Suppressor macrophage treated with lipopolysaccharide for 4 hours (primary cell): ENCODE data around the gene KRR1.

Experiments used
- DNase-seq: peaks from one replicate; pipeline ENCODE4 v3.0.0-alpha.2; 2020

Gene KRR1

DNA sequence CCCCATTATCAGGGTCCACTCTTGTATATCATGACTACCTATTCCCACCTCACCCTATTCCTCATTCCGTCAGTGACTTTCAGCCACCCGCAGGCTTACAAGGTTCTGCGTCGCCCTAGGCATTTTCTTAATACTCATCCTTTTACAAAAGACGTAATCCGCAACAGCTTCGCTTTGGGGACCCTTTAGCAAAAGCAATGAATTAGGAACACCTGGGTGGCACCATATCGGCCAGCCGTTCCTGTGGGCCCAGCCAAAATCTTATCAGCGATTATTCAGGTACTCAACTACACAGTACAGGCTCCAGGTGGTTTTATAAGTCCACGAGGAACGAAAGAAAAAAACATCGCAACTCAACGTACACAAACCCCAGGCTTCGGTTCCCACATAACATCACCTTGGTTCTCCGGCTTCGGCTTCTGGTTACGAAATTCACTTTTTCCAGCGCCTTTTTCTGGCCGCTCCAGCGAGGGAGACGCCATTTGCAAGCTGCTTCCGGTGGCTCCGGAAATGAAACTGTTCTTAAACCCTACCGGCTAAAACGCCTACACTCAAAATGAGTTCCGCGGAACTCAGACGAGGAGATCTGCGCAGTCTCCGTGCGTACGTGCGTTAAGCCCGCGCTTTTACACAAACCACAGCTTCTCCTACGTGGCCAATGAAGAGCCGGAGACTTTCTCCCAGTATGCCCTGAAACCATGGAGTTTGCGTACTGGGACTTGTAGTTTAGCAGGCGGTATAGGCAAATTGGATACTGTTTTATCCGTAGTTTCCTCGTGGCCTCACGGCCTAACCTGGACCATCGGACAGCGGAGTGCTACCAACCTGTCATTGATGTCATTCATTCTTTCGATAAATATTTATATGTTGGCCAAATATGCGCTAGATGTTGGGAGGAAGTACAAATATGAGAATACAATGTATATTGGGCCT, at the start of gene KRR1:
Gene KRR1 (minus strand): TSS at position 494 of the 933 bp plus-strand sequence. CDS start 12 bp downstream, at position 482.
- peak; percentile 98 for DNase-seq

DNA sequence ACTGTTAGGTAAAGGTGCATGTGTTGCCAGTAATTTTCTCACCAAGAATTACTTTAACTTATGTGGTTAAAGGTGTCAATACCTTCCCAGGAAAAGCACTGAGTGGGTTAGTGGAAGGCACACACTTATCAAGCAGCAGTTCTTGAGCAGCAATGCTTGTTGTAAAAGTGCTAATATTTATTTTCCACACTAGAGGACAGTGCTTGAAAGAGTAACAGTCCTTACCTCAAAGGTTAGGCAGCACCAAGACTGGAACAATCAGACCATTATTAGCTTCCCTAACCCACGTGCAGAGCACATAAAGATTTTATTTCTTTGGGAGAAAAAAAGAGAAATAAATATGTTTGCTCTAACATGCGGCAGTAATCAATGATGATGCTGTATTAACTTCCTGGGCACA, 48.8 kb upstream of the KRR1 start:
- no peak for DNase-seq

DNA sequence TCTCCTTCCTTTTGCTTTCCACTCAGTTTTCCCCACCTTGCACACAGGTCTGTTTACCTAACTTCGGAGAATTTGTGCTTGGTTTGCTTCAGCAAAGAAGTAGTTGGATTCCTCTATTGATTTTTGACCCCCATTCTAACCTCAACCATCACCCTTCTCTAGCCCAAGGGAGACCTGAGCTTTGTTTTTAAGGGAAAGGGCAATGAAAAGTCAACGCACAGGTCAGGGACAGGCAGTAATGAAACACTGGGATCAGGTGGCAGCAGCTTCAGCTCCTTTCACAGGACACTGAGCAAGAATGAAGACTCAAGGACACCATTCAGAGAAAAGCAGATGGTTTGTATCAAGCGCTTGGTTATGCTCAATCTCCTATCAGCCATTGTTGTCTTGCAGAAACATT, 46.9 kb upstream of the KRR1 start:
- DNase-seq, result no peak

DNA sequence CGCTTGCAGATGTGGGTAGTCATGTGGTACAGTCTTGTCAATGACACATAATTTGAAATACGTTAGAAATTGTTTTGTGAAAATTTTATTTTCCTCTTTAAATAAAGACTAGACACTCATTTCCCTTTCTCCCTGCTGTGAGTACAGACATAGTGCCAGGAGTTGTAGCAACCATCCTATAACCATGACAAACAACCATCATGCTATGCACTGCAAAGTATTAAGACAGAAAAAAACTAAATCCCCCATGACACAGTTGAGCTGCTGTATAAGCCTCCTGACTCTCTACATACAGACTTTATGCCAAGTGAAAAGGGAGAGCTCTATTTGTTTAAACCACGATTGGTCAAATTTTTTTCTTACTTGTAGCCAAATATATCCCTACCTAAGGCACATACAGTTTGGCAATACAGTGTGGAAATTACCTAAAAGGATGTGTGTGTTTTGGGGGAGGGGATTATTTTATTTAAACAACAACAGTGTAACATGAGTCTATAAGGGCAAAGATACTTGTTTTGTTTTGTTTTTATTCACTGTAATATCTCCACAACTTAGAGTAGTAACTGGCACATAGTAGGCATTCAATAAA, 45.0 kb upstream of the KRR1 start:
- no peak for DNase-seq

DNA sequence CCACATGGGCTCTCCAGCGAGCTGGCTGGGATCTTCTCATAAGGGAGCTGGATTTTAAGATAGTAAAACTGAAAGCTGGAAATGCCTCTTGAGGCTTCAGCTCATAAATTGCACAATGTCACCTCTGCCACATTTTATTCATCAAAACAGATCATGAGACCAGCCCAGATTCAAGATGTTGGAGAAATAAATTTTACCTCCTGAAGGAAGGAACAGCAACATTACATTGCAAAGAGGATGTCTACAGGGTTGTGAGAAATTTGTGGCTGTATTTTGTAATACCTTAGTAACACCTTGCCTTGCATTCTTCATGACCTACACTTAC, 43.1 kb upstream of the KRR1 start:
- peak; percentile 11 for DNase-seq

DNA sequence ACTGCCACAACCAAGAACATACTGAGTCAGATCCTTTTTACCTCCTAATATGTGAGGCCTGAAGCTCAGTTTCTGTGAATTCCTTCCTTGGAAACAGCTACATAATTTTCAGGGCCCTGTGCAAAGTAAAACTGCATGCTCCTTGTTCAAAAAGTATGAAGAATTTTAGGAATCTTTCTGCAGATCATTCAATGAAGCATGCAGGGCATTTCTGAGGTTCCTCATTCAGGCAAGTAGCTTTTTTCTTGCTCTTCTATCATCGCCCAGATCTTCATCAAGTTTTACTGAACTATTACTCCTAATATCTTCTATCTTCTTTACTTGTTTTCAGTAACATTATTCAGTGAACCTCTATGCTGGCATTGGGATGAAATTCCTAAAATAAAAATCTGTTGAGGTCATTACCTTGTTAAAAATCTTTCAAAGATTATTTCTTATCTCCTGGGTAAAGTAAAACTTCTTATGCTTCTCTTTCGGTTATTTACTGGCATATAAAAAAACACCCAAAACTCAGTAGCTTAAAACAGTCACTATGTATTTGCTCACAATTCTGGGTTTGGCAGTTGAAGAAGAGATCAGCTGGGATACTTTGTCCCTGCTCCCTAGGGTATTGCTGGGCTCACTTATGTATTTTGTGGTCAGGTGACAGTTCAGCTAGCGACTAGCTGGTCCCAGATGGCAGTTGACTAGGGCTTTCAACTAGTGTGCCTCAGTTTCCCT, 42.6 kb upstream of the KRR1 start:
- no peak for DNase-seq

DNA sequence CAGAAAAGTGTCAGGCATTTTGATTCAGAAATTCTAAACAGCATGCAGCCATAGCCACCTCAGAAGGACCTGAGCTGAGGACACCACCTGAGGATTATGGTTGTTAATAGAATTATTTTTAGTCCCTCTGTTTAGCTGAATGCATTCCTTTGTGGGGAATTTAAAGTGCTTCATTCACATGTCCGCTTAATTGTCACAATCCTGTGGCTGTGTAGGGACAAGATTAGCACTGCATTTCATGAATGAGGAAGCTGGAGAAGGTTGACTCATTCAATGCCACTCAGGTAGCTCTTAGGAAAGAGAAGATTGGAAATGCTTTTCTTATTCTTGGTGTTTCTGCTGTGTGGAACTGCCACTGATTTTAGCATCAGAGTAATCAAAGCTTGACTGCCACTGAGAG, 42.0 kb upstream of the KRR1 start:
- no peak for DNase-seq

DNA sequence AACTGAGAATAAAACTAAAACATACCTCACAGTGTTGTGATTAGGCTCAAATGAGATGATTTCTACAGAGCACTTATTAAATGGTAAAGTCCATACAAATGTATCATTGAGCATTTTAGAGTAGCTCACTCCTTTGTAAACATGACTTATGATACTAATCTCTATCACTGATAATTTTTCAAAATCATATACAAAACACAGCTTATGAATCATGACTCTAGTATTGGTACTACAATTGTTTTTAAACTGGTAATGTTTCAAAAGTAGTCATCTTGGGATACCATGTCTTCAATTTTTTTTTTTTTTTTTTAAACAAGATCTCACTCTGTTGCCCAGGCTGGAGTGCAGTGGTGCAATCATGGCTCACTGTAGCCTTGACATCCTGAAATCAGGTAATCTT, 40.1 kb upstream of the KRR1 start:
- DNase-seq, result no peak

DNA sequence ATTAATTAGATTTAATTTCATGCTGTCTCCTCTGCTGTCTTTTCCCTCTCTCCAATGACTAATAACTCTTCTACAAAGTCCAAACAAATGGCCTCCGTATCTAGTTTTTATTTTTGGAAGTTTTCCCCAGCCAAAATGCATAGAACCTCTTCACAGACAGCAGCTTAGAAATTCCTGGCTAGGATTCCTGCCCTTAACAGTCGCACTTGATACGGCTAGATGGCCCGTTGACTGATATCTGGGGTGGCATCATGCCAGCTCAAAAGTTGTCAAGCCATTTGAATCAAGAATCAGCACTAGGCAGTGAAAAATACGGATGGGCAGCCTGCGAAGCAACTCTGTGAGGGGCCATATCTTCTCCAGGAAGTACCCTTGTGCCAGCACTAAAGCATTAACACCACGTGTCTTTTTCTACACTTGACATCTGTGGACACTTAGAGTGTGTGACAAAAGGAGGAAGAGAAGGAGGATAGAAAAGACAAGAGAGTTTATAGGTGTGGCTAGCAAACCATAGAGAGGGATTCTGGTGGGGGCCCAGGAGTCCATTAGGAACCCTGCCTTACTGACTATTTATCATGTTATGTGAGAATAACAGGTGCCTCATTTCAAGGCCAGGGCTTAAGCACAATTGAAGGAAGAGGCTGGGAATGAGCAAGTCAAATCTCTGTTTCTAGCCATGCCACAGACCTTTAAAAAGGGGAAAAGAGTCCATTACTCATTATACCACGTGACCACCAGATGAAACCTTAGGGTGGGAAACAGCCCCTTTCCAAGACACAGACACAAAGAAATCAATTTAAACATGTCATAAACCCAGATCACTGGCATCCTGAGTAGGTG, 39.2 kb upstream of the KRR1 start:
- no peak for DNase-seq

DNA sequence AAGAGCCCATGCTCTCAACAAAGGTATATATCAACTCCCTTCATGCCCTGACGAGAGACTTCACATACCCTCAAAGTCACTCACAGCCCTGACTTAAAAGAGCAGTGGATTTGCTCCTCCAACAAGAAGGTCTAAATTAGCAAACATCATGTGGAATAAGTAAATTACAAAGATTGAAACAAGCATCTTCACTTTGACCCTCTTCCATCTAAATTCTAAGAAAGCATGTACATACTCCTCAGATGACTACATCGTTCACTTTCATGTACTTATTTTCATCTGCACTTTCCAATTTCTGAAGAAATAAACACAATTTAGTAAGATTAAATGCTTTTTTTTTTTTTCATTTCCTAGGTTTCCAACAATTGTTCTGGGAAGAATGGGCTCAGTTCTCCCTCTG, 38.6 kb upstream of the KRR1 start:
- DNase-seq, result no peak

DNA sequence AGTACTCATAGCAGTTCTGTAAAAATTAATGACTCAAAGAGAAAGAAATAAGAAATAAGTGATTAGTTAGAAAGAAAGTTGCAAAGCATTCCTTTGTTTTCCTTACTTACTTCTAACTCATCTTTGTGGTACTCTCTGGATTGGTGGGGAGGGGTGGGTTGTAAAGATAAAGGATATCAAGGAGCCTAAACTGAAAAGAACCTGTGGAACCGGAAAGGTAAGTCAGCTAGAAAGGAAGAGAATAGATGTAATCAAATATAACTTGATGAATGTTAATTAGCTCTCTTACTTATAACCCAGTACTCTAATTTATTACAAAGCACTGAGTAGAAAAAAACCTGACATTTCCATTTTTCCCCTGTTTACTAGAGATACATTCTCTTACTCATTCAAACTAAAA, 37.5 kb upstream of the KRR1 start:
- DNase-seq, result no peak

DNA sequence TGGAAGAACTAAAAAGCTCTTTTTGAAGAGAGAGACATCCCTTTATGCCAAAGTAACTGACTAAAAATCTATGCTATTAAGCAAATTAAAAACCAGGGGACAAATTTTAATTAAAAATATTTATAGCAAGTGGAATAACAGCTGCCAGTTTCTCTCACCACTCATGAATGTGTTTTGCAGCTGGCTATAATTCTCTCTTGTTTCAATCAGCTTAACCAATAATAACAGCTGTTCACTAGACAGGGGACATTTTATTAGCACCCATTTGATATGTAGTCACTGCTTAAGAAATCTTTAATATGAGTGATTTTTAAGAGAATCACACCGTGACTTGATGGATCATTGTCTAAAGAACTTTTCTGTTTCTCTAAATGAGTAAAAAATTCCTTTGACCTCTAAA, 34.2 kb upstream of the KRR1 start:
- DNase-seq, result no peak

DNA sequence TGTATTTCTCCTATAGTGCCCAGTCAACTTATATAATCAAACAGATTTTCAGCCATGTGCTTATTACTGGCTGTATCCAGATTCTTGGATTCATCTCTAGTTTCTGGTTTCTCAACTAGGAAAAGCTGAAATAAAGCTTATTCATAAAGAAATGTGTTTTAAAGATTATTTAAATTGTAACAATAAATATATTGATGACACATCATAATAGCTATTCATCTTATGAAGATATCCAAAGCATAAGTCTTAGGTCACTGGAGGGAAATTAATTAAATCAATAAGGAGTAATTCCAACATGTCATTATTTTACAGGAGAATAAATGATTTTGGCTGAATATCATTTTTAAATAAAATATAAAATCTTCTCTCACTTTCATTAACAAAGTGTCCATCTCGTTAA, 32.1 kb upstream of the KRR1 start:
- DNase-seq, result no peak

DNA sequence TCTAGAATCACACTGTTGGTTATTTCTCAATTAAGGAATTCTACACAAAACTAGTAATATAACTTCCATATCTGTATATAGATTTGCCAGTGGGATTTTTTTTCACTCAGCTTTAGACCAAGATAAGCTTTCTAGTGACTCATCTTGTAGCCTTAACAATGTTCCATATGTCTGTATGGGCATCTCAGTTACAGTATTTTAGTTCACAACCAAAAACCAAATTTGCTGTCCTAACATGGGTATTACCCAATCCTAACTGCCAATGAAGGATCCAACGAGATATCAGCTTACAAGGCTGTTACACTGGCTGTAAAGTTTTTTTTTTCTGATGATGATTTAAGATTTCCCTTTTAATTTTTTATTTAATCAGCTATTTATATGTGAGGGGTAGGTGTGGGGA, 31.5 kb upstream of the KRR1 start:
- no peak for DNase-seq

DNA sequence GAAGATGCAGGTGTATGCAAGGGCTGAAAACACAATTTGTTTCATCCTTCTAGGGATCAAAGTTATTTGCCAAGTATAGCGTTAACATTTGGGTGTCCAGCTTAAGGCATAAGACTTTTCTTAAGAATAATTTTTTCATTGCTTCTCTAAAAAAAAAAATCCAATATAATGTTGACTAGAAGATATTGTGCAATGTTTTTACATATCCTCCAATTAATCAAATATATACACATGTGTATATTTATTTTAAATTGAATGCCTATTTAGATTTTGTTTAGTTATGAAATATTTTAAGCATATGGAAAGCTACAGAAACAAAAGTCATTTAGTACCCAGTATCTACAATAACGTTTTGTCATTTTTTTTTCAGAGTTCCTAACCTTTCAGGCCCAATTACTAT, 28.5 kb upstream of the KRR1 start:
- DNase-seq, result no peak

DNA sequence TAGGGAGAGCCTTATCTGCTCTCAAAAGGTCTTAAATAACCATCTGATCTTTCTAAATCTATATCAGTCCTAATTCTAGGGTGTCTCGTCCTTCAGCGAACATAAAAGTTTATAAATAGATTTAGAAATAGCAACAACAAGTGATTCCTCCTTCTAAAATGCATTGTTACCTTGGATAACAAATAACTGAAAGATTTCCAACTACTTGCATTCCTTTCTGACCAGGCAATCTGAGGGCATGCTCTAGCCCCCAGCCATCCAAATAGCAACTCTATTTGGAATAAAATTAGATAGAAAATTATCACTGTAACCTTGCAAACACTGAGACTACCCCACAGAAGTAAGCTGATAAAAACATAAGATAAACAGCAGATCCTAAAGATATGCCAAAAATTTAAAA, 21.8 kb upstream of the KRR1 start:
- no peak for DNase-seq

DNA sequence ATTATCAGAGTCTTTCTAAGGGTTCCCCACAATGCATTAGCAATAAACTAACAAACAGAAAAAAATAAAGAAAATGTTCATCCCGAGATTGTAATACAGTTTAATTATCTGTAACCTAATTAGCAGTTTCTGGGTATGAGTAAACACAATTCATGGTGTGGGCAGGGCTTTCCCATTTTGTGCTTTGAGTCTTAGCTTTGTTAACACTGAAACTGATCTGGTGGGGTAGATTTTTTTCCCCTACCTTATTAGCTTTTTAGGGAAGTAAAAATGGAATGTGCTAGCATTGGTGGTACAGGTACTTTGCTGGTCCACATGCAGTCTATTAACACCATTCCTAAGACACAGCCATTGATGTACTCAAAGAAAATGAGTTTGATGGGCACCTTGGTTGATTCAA, 18.4 kb upstream of the KRR1 start:
- DNase-seq, result no peak

DNA sequence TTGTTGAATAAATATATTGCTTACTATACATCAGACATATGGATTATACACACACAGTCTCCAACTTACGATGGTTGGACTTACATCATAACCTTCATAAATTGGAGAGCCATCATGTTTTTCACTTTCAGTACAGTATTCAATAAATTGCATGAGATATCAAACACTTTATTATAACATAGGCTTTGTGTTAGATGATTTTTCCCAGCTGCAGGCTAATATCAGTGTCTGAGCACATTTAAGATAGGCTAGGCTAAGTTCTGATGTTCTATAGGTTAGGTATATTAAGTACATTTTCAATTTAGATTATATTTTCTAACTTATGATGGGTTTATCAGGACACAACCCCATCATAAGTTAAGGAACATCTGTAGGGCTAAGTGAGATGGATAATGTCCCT, 17.9 kb upstream of the KRR1 start:
- DNase-seq, result no peak

DNA sequence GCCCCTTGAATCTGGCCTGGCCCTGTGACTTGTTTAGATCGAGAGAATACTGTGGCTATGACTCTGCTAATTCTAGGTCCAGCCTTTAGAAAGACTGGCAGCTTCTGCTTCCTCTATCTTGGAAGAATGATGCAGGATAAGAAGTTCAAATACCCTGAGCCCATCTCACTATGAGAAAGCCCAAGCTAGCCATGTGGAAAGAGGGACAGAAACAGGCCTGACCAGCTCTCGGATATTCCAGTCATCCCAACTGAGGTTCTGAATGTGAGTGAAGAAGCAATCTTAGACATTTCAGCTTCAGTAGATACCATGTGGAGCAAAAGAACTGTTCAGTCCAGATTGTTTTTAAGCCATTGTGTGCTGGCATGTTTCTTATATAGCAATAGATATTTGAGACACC, 17.3 kb upstream of the KRR1 start:
- no peak for DNase-seq

DNA sequence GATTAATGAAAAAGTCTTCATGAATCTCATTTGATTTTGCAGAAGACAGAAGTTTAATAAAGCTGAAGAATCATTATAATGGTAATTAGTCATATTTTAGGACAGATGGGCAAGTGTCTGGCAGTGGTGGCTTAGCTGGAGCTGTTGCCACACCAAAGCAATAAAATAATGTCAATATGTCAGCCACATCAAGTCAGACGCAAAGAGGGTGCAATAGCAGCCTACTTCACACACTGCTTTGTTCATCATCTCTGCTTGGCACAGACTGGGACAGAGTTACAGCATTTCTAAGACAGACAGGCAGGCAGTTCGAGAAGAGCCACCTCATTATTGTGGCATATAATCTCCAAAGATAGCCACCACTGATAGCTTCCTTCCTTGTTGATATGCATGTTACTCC, 16.9 kb upstream of the KRR1 start:
- DNase-seq, result no peak

DNA sequence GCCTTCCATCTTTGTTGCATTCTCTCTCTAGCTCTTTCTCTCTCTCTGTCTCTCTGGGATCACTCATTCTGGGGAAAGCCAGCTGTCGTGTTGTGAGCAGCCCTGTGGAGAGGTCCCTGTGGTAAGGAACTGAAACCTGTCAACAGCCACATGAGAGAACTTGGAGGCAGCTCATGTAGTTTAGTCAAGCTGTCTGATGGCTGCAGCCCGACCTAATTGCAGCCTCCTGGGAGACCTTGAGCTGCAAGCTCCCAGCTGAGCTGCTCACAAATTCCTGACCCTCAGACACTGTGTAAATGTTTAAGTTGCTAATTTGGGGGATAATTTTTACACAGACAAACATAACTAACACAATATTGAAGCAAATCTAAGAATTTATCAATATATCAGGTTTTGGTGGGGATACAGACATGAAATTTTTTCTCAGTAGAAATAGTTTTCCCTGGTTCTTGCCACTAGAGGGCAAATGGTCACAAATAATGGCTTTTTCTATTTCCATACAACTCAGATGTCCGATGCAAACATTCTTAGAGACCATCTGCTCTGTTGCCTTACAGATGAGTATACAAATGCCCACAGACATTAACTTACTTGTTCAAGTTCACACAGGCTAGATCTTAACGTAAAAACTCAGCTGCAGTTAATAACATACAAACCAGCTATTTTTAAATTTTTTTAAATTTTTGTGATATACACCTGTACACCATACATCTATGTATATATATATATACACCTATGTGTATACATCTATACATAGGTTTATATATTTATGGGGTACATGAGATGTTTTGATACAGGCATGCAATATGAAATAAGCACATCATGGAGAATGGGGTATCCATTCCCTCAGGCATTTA, 15.5 kb upstream of the KRR1 start:
- DNase-seq, result peak; percentile 62

DNA sequence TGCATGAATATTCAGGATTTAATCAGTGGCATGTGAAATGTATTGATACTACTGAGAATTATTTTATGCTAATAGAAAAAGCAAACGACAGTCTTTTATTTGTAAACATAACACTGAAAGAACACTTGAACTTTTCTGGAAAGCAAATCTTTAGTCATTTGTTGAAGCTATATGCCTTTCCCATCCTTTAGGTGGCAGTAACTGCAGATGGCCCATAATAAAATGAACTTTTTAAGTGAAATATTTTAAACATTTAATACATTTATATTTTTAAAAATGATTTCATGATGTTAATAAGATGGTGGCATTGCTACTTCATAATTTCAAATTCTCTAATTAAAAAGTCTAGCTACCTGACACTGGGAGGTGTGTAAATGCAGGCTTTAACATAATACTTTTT, 13.9 kb upstream of the KRR1 start:
- DNase-seq, result no peak
